ENCODE results near the gene NOMO2.
"Not testable (repeated sequence)": the region's sequence is repeated elsewhere in the genome, so short reads cannot be mapped to it uniquely, and the experiment has no call there.

GRCh38 chr16:18598582-18598981 lies 36.7 kb upstream of the NOMO2 start:
- not testable (repeated sequence) for TF ChIP-seq POLR2A, EP300, CTCF (IDR thresholded peaks at IDR 0.05)
